ENCODE data around the gene RHPN2. TPM values are rescaled to one million over a fixed set of nuclear protein-coding genes. Genes with fewer than 3 reads are reported as not detected.
"Not testable (repeated sequence)": the region's sequence is repeated elsewhere in the genome, so short reads cannot be mapped to it uniquely, and the experiment has no call there.

RHPN2 gene
- total and polyA plus RNA-seq, 8 donors = 7.5 to 18.9 (median 8.2) TPM

DNA sequence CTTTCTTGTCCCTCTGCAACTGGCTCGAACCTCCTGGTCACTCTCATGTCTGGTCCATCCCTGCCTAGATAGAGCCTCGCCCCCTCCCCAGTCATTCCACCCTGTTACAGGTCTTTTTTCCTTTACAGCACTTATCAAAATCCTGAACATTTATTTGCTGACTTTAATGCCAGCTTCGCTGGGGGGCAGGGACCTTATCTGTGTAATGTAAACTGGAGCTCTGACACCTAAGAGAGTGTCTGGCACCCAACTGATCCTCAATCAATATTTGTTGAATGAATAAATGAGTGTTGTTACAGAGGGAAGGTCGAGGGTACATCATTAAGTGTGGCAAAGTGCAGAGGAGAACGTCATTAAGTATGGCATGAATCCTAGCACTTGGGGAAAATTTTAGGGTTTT is 76.0 kb downstream of the RHPN2 start:
- peak; percentile 35 to 68 (median 47) for ATAC-seq

DNA sequence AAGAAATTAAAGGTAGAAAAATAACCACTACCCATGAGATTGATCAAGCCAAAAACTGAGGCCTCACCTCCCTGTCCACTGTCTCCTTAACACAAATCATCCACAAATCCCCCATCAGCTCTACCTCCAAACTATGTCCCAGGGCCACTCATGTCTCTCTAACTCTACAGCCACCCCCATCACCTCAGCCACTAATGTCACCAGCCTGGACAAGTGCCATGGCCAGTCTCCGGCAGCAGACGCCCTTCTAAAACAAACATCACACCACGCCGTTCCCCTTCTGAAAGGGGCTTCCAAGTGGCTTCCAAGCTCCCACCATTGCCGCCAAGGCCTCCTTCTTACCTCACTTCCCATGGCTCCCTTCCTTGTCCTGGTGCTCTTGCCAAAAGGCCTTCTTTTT is 76.4 kb downstream of the RHPN2 start:
- H3K4me1 ChIP-seq; H3K4me3 ChIP-seq; H3K27me3 ChIP-seq; H3K9me3 ChIP-seq; intact Hi-C loops (cut with DNase I); FAIRE-seq; DNase-seq; H3K36me3 ChIP-seq; H3K27ac ChIP-seq: not testable (repeated sequence)
- WGBS, 2 donors = 27 to 28% methylated on average over 5 of the region's 5 CpGs
- ATAC-seq = peak; percentile 12 to 53 (median 29)

More for the DNA sequence above, 76.0 kb downstream of the RHPN2 start:
- DNase-seq = no peak
- no peak for FAIRE-seq
- no peaks in the 10 kb centered on the region for H3K9me3 ChIP-seq
- no peak overlapping the region for H3K4me3 ChIP-seq
- intact Hi-C loops (cut with DNase I) = no loop called here
- WGBS, 2 donors = 18 to 26% methylated on average over 5 of the region's 5 CpGs
- H3K27ac ChIP-seq = no peak overlapping the region
- TF ChIP-seq, protein P1, sequence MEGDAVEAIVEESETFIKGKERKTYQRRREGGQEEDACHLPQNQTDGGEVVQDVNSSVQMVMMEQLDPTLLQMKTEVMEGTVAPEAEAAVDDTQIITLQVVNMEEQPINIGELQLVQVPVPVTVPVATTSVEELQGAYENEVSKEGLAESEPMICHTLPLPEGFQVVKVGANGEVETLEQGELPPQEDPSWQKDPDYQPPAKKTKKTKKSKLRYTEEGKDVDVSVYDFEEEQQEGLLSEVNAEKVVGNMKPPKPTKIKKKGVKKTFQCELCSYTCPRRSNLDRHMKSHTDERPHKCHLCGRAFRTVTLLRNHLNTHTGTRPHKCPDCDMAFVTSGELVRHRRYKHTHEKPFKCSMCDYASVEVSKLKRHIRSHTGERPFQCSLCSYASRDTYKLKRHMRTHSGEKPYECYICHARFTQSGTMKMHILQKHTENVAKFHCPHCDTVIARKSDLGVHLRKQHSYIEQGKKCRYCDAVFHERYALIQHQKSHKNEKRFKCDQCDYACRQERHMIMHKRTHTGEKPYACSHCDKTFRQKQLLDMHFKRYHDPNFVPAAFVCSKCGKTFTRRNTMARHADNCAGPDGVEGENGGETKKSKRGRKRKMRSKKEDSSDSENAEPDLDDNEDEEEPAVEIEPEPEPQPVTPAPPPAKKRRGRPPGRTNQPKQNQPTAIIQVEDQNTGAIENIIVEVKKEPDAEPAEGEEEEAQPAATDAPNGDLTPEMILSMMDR (IDR thresholded peaks at IDR 0.05) = no peak
- no peaks in the 10 kb centered on the region for H3K27me3 ChIP-seq
- H3K4me1 ChIP-seq = peaks cover 0 to 7% (median 0%) of the 10 kb centered on the region in 3 donors
- peaks cover 0 to 6% (median 4%) of the 10 kb centered on the region in 3 donors for H3K36me3 ChIP-seq

DNA sequence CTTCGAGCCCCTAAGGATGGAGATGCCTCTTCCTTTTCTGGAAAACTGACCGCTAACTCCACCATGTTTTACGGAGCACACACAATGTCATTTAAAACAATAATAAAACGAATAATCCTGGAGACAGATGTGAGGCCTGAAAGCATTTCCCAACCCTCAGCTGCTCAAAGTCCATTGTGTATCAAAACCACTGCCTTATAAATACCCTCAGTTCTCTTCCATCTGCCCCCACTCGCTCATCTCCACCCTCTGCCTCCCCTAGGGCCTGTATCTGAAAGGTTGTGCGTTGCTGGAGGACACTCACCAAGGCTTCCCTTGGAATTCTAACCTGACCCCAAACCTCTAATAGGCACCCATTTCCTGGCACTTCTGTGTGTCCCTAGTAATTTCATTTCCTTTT is 82.2 kb downstream of the RHPN2 start:
- H3K4me3 ChIP-seq; FAIRE-seq; H3K36me3 ChIP-seq; H3K27ac ChIP-seq; H3K9me3 ChIP-seq; ATAC-seq; H3K27me3 ChIP-seq; H3K4me1 ChIP-seq; intact Hi-C loops (cut with DNase I); DNase-seq: not testable (repeated sequence)
- WGBS, 2 donors = 93 to 96% methylated on average over 6 of the region's 6 CpGs

DNA sequence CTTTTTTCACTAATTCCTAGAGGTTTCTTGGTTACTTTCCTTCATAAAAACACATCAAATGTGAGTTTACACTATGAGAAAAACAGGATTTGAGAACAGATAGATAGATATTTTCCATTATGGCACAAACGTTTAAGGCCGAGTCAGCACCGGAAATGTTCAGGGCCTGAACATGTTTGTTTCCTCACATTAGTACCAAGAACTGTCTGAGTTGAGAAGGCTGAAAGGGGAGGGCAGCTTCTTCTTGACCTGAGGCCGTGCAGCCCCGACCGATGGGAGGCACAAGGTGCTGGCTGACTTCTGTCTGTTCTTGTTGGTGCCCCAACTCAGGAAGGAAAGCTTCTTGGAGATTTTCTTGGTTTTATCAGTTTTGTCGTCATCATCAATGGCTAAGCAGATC is 84.9 kb downstream of the RHPN2 start:
- not testable (repeated sequence) for H3K27ac ChIP-seq, ATAC-seq, H3K4me1 ChIP-seq, FAIRE-seq, H3K4me3 ChIP-seq, H3K9me3 ChIP-seq, H3K36me3 ChIP-seq, DNase-seq, H3K27me3 ChIP-seq
- WGBS, 2 donors = 83 to 85% methylated on average over 4 to 7 of the region's 7 CpGs
- intact Hi-C loops (cut with DNase I) = loop anchor here in 1 of 3 donors (10.0 kb wide), 1 partner anchor 125 kb away; no protein-coding TSS in a partner anchor

DNA sequence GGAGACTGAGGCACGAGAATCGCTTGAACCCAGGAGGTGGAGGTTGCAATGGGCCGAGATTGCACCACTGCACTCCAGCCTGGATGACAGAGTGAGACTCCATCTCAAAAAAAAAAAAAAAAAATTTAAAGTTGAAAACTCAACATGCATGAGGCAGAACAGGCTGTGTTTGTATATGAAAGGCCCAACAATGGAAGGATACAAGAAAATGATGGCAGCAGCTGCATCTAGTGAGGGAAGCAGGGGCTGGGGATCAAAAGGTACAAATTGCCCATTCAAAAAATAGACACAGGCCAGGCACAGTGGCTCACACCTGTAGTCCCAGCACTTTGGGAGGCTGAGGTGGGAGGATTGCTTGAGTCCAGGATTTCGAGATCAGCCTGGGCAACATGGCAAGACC is 86.9 kb downstream of the RHPN2 start:
- intact Hi-C loops (cut with DNase I) = loop anchor here in 1 of 3 donors (10.0 kb wide), 1 partner anchor 127 kb away; no protein-coding TSS in a partner anchor
- FAIRE-seq, DNase-seq, H3K4me3 ChIP-seq, H3K27ac ChIP-seq, H3K27me3 ChIP-seq, H3K9me3 ChIP-seq, H3K36me3 ChIP-seq, H3K4me1 ChIP-seq, ATAC-seq: not testable (repeated sequence)
- WGBS, 2 donors = 93 to 97% methylated on average over 4 of the region's 4 CpGs

DNA sequence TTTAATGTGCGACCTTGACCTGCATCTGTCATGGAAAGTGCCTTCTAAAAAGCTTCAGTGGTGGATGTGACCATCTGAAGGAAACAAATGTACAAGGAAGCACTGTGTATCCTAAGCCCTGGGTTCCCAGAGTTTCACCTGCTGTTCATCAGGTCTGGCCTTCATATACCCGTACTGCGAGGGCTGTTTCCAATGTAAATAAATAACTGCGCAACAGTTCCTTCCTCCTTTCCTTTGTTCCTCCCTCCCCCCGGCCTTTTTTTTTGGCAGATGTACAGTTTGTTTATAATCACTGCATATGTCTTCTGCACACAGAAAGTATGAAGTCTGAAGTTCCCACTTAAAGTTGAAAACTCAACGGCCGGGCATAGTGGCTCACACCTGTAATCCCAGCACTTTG is 87.4 kb downstream of the RHPN2 start:
- FAIRE-seq = no peak
- ATAC-seq = peak; percentile 22 to 66 (median 47)
- no peak overlapping the region for H3K4me3 ChIP-seq
- intact Hi-C loops (cut with DNase I) = loop anchor here in 1 of 3 donors (10.0 kb wide), 1 partner anchor 128 kb away; no protein-coding TSS in a partner anchor
- H3K27me3 ChIP-seq = no peaks in the 10 kb centered on the region
- H3K27ac ChIP-seq = peak overlapping the region in 2 of 4 donors; percentile 17 to 53
- 55 to 76% methylated on average over 7 of the region's 7 CpGs for WGBS, 2 donors
- H3K4me1 ChIP-seq = peaks cover 0 to 3% (median 0%) of the 10 kb centered on the region in 3 donors
- no peaks in the 10 kb centered on the region for H3K36me3 ChIP-seq
- TF ChIP-seq, protein P1 (IDR thresholded peaks at IDR 0.05) = no peak
- no peaks in the 10 kb centered on the region for H3K9me3 ChIP-seq
- no peak for DNase-seq

DNA sequence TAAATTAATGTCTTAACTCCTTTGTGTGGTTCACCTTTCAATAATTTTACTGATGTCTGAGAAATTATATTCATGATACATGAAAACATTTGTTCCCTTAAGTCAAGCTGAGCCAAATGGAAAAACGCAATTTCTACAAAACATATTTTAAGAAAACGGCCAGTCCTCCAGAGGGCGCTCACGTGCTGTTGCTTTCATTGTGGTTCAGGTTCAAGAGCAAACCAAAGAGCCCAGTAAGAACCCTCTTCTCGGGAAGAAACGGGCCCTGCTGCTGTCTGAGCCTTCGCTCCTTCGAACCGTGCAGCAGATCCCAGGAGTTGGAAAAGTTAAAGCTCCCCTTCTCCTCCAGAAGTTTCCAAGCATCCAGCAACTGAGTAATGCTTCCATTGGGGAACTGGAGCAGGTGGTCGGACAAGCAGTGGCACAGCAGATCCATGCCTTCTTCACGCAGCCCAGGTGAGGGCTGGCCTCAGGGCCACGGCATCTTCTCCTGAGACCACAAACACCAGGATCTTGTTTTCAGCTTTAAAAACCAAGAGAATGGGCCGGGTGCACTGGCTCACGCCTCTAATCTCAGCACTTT is 88.4 kb downstream of the RHPN2 start:
- no peaks in the 10 kb centered on the region for H3K36me3 ChIP-seq
- peak in 5 of 6 donors; percentile 45 to 91 (median 71) for DNase-seq
- 27 to 34% methylated on average over 14 of the region's 14 CpGs for WGBS, 2 donors
- ATAC-seq = peak in 2 of 4 donors; percentile 18 to 23
- H3K27ac ChIP-seq = no peak overlapping the region
- H3K4me1 ChIP-seq = peaks cover 0 to 3% (median 0%) of the 10 kb centered on the region in 3 donors
- no peaks in the 10 kb centered on the region for H3K27me3 ChIP-seq
- no peak overlapping the region for H3K4me3 ChIP-seq
- H3K9me3 ChIP-seq = no peaks in the 10 kb centered on the region
- intact Hi-C loops (cut with DNase I) = loop anchor here in 1 of 3 donors (10.0 kb wide), 1 partner anchor 128 kb away; no protein-coding TSS in a partner anchor
- no peak for FAIRE-seq
- TF ChIP-seq, protein P1 (IDR thresholded peaks at IDR 0.05) = peak; percentile 19 to 76 (median 52)

Measured in pancreas (tissue), 10 donors.